HG03432 (cell line): ENCODE results near the gene PIGB.
"Not testable (repeated sequence)": the region's sequence is repeated elsewhere in the genome, so short reads cannot be mapped to it uniquely, and the experiment has no call there.

Source experiments
- ATAC-seq: cut with Tn5 transposase; IDR thresholded peaks from one replicate; pipeline ENCODE4 v1.9.1; 2021; ENCODE audit warnings: mild to moderate bottlenecking, moderate library complexity; ENCODE audit not compliant: unreplicated experiment

The PIGB gene

DNA sequence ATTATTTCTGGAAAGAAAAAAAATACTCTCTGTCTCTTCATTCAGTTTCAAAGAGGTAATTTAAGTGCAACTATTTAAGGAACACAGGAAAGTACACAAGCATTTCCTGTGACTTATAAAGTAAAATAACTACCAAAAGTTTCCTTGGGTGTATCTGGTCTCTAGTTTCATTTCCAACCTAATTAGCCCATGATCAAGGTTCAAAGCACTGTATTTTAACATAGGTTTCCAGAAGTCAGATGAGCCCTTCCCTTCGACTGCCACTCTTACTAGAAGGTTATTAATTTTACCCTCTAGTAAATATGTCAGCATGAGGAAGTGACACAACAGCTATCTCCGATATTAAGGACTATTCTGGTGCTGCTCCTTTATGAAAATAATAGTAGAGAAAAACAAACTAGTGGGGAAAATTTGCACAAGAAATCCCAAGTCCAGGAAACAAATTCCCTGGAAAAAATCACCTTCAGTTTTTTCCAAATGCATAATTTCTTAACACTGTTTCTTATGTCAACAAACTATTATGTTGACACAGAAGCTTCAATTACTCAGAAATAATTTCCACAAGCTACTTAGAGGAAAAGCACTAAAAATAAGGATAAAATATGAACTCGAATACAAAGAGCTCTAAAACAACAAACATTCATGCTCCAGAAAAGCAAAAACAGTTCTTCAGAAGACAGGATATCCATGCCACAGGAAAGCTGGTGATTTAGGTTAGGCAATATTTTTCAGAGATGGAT, 53.8 kb downstream of the PIGB start:
- peak; percentile 72 for ATAC-seq

DNA sequence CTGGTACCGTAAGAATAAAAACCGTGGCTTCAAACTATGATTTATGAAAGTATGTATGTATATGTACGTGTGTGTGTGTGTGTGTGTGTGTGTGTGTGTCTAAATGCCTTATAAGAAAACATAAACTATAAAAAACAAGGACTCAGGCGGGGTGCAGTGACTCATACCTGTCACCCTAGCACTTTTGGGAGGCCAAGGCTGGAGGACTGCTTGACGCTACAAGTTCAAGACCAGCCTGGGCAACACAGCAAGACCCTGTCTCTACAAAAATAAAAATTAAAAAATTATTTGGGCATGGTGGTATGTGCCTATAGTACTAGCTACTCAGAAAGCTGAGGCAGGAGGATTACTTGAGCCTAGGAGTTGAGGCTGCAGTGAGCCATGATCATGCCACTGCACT, 60.1 kb downstream of the PIGB start:
- no peak for ATAC-seq

DNA sequence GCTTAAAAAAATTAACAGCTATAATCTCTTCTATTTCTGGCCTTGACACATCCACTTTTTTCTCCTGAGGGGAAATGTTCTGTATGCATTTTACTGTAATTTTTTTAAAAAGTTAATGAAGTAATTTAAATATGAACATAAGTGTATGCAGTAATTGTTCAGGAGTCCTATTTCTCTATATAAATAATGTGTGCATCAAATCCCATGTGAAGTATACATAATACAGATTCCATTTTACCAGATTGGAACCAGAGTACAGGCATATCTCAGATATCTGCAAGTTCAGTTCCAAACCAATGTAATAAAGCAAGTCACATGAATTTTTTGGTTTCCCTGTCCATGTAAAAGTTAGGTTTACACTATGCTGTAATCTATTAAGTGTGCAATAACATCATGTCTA, 62.6 kb downstream of the PIGB start:
- no peak for ATAC-seq

DNA sequence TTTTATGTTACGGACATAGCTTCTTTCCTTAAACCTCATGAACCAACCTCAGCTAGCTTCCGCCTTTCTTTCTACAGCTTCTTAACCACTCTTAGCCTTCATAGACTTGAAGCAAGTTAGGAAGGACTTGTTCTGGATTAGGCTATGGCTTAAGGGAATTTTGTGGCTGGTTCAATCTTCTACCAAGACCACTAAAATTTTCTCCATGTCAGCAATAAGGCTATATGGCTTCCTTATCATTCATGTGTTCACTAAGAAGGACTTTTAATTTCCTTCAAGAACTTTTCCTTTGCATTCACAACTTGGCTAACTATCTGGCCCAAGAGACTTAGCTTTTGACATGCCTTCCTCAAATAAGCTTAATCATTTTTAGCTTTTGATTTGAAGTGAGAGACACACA, 64.7 kb downstream of the PIGB start:
- no peak for ATAC-seq

DNA sequence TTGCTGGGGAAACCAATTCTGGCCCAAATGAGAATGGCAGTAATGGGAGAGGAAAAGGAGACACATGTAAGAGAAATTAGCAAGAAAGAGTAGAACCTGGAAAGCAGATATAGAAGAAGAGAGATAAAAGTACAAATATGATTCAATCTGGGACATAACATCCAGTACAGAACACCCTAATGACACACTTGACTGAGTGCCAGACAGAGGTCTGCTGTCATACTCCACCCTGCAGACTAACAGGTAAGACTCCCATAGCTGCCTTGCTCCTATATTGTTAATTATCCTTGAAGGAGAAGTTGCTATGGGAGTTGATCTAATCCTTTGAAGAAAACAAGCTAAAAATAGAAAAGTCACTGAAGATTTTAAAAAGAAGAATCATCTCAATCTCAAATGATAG, 68.0 kb downstream of the PIGB start:
- no peak for ATAC-seq

DNA sequence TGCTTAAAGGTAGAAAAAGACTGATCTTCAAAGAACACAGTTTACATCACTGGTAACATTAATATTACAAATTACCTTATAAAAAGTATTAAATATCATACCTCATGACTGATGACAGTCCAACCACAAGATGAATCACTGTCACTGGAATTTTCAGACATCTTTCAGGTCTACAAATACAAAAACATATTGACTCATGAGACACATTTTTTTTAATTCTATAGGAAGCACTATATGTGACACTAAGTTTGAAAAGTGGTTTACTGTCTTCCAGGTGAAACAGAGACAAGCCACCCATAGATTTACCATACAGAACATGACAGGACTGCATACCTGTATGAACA, 70.2 kb downstream of the PIGB start:
- no peak for ATAC-seq

DNA sequence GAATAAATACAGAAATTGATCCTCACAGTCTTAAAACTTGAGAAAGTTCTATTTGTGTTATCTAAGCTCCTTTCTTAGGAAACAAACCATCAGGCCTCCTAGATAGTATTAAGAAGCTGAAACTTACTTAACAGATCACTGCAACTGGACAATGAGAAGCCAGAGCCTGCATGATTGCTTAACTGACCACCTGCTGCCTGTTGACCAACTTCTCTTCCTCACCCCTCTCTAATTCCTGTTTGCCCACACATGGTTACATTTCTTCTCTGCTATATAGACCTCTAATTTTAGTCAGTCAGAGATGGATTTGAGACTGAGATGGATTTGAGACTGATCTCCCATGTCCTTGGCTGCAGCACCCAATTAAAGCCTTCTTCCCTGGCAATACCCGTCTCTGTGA, 75.7 kb downstream of the PIGB start:
- no peak for ATAC-seq

DNA sequence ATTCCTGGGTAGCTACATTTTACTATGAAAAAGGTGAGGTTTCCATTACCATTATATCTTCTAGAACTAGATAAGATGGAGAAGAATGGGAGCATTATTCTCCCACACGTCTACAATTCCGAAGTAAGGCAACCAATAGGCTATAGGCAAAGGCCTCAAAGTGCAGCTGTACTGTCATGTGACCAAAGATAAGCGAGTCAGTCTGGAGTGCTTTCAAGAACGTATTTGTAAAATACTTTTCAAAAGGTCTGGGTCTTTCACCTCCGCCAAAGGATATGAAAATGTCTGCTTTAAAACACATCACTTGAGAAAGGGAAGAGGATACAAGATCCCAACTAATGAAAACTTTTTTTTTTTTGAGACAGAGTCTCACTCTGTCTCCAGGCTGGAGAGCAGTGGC, 79.2 kb downstream of the PIGB start:
- ATAC-seq, result no peak

DNA sequence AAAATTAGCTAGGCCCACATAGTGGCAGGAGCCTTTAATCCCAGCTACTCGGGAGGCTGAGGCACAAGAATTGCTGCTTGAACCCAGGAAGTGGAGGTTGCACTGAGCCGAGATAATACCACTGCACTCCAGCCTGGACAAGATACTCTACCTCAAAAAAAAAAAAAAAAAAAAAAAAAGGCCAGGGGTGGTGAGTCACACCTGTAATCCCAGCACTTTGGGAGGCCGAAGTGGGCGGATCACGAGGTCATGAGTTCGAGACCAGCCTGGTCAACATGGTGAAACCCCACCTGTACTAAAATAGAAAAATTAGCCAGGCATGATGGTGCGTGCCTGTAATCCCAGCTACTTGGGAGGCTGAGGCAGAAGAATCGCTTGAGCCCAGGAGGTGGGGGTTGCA, 81.0 kb downstream of the PIGB start:
- ATAC-seq, result not testable (repeated sequence)

DNA sequence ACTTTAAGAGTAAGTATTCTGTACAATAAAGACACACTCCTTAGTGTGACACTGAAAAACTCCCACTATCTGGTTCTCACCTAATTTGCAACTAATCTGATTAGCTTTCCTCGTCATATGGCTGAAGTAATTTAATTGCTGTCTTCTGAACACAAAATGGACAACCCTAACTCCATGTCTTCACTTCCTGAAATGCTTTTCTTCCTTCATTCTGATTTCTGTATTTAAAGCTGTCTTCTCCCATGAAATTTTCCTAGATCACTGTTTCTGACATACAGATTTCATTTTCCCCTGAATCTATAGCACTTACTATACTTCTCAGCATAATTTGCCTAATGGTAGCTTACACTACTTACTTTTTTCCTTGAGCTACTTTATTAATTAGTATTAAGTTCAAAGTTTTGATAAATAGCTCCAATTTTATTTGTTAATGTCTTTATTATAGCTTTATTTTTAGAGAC, 82.8 kb downstream of the PIGB start:
- ATAC-seq, result no peak

DNA sequence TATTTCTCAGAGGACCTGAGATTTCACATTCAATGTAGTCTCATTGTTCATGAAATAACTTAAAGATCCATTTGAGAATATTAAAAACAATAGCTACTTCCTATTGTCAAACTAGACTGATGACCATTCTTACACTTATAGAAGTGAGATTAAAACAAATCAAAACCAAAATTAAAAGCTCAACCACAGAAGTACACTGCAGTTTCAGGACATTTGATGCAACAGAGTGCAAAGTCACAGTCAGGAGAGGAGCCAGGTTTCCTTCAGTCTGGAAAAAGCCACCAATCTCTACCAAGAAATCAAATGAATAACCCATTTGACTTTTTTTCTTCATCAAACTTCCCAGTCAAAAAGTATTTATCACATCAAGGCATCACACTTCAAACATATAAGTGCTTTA, 83.7 kb downstream of the PIGB start:
- peak; percentile 45 for ATAC-seq

DNA sequence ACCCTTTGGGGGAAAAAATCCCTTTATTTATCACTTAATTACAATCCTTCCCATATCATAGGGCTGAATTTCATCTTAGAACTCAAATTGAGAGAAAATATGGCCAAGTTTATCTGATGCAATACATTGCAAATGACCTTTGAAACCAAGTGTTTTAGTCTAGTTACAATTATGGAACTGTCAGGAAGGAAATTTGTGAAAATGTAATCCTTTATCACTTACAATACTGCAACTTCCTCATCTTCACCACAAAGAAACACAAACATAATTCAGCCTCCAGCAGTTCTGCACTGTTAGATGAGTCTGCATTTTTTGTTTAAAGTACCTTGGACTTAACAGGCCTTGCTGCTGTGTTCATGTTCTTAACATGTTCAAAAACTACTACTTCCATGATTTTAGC, 84.5 kb downstream of the PIGB start:
- ATAC-seq, result no peak
